IPS DF 6.9 (cell line): ENCODE results near the gene ADAM15.

ENCODE experiments used
- DNase-seq: peaks from one replicate; pipeline ENCODE4 v3.0.0-alpha.2; 2013; ENCODE audit warnings: low read depth, low spot score
- H3K27ac ChIP-seq: one replicate; pipeline ENCODE4 v1.5.1; 2013; ENCODE audit warnings: low read length, control low read depth
- H3K27me3 ChIP-seq: 2 replicates; pipeline ENCODE4 v1.6.1; 2013; ENCODE audit warnings: mild to moderate bottlenecking, low read length; ENCODE audit not compliant: control insufficient read depth, insufficient read depth
- H3K36me3 ChIP-seq: 2 replicates; pipeline ENCODE4 v1.6.1; 2013; ENCODE audit warnings: low read length; ENCODE audit not compliant: control insufficient read depth, insufficient read depth
- H3K4me1 ChIP-seq: 2 replicates; pipeline ENCODE4 v1.6.1; 2013; ENCODE audit warnings: low read length; ENCODE audit not compliant: control insufficient read depth, insufficient read depth
- H3K4me3 ChIP-seq: 2 replicates; pipeline ENCODE4 v1.5.1; 2013; ENCODE audit warnings: mild to moderate bottlenecking, low read length
- H3K9me3 ChIP-seq: 2 replicates; pipeline ENCODE4 v1.6.1; 2013; ENCODE audit warnings: low read length, inconsistent platforms; ENCODE audit not compliant: control insufficient read depth, insufficient read depth
- WGBS: extraction: QIAGEN DNeasy Blood & Tissue Kit; methylation state at CpG from one replicate; pipeline ENCODE4 v1.1.7; 2013; ENCODE audit warnings: mixed read lengths, missing lambda C conversion rate; ENCODE audit not compliant: insufficient read length, insufficient coverage; 5-methylcytosine and 5-hydroxymethylcytosine counted together

ADAM15 gene

GRCh38 chr1:155022136-155022926, 28.8 kb upstream of the ADAM15 start:
- Histone ChIP-seq H3K36me3 (no peaks in the 10 kb centered on the region), H3K9me3 (no peaks in the 10 kb centered on the region), H3K4me1 (peaks cover 4% of the 10 kb centered on the region), H3K27me3 (no peaks in the 10 kb centered on the region), H3K4me3 (no peak overlapping the region), H3K27ac (no peak overlapping the region)
- no peak for DNase-seq
- WGBS: no CpG with 5 or more reads among the region's 8 CpGs

GRCh38 chr1:155022927-155023236, 28.2 kb upstream of the ADAM15 start:
- H3K9me3 ChIP-seq: no peaks in the 10 kb centered on the region
- H3K4me1 ChIP-seq: peaks cover 3% of the 10 kb centered on the region
- no CpG with 5 or more reads among the region's 4 CpGs for WGBS
- no peak overlapping the region for H3K4me3 ChIP-seq
- H3K36me3 ChIP-seq: no peaks in the 10 kb centered on the region
- no peak overlapping the region for H3K27ac ChIP-seq
- DNase-seq: no peak
- no peaks in the 10 kb centered on the region for H3K27me3 ChIP-seq

- Histone ChIP-seq H3K27me3 (no peaks in the 10 kb centered on the region), H3K4me1 (peaks cover 2% of the 10 kb centered on the region), H3K4me3 (no peak overlapping the region), H3K36me3 (no peaks in the 10 kb centered on the region), H3K27ac (no peak overlapping the region), H3K9me3 (no peaks in the 10 kb centered on the region)
- WGBS: no CpG with 5 or more reads among the region's 5 CpGs
- DNase-seq: no peak
Observed at GRCh38 chr1:155023627-155024026, 27.5 kb upstream of the ADAM15 start.

GRCh38 chr1:155024315-155024714, 26.8 kb upstream of the ADAM15 start:
- Histone ChIP-seq H3K36me3 (no peaks in the 10 kb centered on the region), H3K27ac (no peak overlapping the region)

GRCh38 chr1:155026154-155026553, 25.0 kb upstream of the ADAM15 start:
- DNase-seq: no peak
- WGBS: no CpG with 5 or more reads among the region's 9 CpGs
- Histone ChIP-seq H3K36me3 (no peaks in the 10 kb centered on the region), H3K4me3 (no peak overlapping the region), H3K27me3 (no peaks in the 10 kb centered on the region), H3K27ac (no peak overlapping the region), H3K4me1 (peaks cover 2% of the 10 kb centered on the region), H3K9me3 (no peaks in the 10 kb centered on the region)

More at GRCh38 chr1:155024315-155024714, 26.8 kb upstream of the ADAM15 start:
- Histone ChIP-seq H3K27me3 (no peaks in the 10 kb centered on the region), H3K4me1 (peaks cover 2% of the 10 kb centered on the region), H3K4me3 (no peak overlapping the region), H3K9me3 (no peaks in the 10 kb centered on the region)
- no CpG with 5 or more reads among the region's 9 CpGs for WGBS
- no peak for DNase-seq

GRCh38 chr1:155026588-155026987, 24.5 kb upstream of the ADAM15 start:
- no CpG with 5 or more reads among the region's 6 CpGs for WGBS

GRCh38 chr1:155029513-155030242, 21.4 kb upstream of the ADAM15 start:
- no peaks in the 10 kb centered on the region for H3K27me3 ChIP-seq
- no peak for DNase-seq
- H3K4me3 ChIP-seq: no peak overlapping the region
- no peak overlapping the region for H3K27ac ChIP-seq
- WGBS: no CpG with 5 or more reads among the region's 16 CpGs
- peaks cover 2% of the 10 kb centered on the region; the same call in 1 of the 2 replicates for H3K4me1 ChIP-seq
- no peaks in the 10 kb centered on the region for H3K9me3 ChIP-seq
- no peaks in the 10 kb centered on the region for H3K36me3 ChIP-seq

More at GRCh38 chr1:155026588-155026987, 24.5 kb upstream of the ADAM15 start:
- Histone ChIP-seq H3K4me1 (peaks cover 2% of the 10 kb centered on the region), H3K36me3 (no peaks in the 10 kb centered on the region), H3K27ac (no peak overlapping the region), H3K9me3 (no peaks in the 10 kb centered on the region), H3K27me3 (no peaks in the 10 kb centered on the region), H3K4me3 (no peak overlapping the region)
- DNase-seq: no peak

GRCh38 chr1:155030243-155030795, 20.8 kb upstream of the ADAM15 start:
- Histone ChIP-seq H3K9me3 (no peaks in the 10 kb centered on the region), H3K4me3 (no peak overlapping the region), H3K27ac (no peak overlapping the region), H3K27me3 (no peaks in the 10 kb centered on the region), H3K36me3 (no peaks in the 10 kb centered on the region), H3K4me1 (peaks cover 2% of the 10 kb centered on the region; the same call in 1 of the 2 replicates)
- DNase-seq: no peak
- no CpG with 5 or more reads among the region's 15 CpGs for WGBS

- H3K36me3 ChIP-seq: no peaks in the 10 kb centered on the region
- DNase-seq: no peak
- H3K4me3 ChIP-seq: no peak overlapping the region
- H3K4me1 ChIP-seq: peaks cover 2% of the 10 kb centered on the region; the same call in 1 of the 2 replicates
- H3K9me3 ChIP-seq: no peaks in the 10 kb centered on the region
- WGBS: no CpG with 5 or more reads among the region's 11 CpGs
- no peak overlapping the region for H3K27ac ChIP-seq
- no peaks in the 10 kb centered on the region for H3K27me3 ChIP-seq
Observed at GRCh38 chr1:155030899-155031298, 20.2 kb upstream of the ADAM15 start.

GRCh38 chr1:155032886-155033285, 18.2 kb upstream of the ADAM15 start:
- no CpG with 5 or more reads among the region's 12 CpGs for WGBS
- DNase-seq: no peak
- Histone ChIP-seq H3K4me1 (no peaks in the 10 kb centered on the region), H3K9me3 (no peaks in the 10 kb centered on the region), H3K4me3 (no peak overlapping the region), H3K27ac (no peak overlapping the region), H3K36me3 (no peaks in the 10 kb centered on the region), H3K27me3 (no peaks in the 10 kb centered on the region)
